ENCODE data around the gene PTPRQ.
A peak's percentile ranks its signal among the peaks of the same experiment; 100 is the strongest.
"Not testable (repeated sequence)": the region's sequence is repeated elsewhere in the genome, so short reads cannot be mapped to it uniquely, and the experiment has no call there.

PTPRQ gene

DNA sequence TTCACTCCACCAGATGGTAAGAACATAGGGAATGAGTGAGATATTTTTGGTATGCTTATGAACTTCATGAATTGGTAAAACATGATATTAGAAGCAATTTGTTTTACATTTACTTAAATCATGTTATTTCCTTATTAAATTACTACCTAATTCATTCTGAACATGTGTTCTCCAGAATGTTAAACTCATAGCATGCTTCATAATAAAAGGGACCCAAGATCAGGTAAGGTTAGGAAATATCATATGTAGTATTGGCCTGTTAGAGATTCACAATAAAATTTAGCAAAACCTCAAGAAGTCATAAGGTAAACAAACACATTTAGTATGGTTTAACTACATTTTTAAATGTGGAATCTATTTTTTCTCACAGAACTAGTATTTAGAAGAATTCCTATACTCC, 28.2 kb downstream of the PTPRQ start:
- DNase-seq: no peak

DNA sequence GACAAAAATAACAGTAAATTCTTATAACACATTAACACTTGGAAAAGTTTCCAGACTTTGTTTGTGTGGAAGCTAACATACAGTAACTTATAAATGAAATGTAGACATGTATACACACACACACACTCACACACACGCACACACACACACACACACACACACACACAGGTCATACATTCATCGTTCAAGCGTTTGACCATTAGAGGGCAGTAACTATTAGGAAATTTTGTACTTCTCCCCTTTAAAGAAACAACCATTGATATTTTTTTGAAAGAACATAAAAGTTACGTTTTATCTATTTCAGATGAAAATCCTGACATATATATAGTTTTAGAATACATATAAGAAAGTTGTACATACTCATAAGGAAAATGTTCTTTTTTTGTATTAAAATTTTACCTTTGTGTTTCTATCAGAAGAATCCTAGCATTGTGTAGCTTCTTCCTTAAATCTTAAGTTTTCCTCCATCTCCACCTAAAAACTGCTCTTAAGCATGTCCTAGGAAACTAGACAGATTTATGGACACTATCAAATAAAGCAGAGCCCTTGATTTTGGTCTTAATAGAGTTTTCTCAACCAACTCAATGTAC, 29.0 kb downstream of the PTPRQ start:
- DNase-seq: peak in 1 of 2 experiments; percentile 44

DNA sequence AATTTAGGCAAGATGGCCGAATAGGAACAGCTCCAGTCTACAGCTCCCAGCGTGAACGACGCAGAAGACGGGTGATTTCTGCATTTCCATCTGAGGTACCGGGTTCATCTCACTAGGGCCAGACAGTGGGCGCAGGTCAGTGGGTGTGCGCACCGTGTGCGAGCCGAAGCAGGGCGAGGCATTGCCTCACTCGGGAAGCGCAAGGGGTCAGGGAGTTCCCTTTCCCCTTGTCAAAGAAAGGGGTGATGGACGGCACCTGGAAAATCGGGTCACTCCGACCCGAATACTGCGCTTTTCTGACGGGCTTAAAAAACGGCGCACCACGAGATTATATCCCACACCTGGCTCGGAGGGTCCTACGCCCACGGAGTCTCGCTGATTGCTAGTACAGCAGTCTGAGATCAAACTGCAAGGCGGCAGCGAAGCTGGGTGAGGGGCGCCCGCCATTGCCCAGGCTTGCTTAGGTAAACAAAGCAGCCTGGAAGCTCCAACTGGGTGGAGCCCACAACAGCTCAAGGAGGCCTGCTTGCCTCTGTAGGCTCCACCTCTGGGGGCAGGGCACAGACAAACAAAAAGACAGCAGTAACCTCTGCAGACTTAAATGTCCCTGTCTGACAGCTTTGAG, 33.6 kb downstream of the PTPRQ start:
- not testable (repeated sequence) for DNase-seq

DNA sequence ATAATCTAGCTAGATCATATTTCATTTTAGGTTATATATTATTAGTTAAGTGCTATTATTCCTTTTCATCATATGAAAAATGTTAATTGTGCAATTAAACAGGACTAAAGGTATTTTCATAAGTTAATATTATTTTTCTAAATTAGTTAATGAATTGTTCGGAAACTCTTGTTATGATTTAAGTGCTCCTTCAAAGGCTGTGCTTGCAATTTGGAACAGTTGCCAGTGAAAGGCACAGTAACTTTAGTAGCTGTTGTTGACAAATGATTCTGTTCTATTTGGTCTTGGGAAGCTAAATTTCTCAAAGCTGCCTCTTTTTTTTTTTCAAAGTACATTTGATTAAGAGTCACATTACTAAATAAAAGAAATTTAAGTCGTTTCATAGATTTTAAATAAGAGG, 40.7 kb downstream of the PTPRQ start:
- DNase-seq: no peak

DNA sequence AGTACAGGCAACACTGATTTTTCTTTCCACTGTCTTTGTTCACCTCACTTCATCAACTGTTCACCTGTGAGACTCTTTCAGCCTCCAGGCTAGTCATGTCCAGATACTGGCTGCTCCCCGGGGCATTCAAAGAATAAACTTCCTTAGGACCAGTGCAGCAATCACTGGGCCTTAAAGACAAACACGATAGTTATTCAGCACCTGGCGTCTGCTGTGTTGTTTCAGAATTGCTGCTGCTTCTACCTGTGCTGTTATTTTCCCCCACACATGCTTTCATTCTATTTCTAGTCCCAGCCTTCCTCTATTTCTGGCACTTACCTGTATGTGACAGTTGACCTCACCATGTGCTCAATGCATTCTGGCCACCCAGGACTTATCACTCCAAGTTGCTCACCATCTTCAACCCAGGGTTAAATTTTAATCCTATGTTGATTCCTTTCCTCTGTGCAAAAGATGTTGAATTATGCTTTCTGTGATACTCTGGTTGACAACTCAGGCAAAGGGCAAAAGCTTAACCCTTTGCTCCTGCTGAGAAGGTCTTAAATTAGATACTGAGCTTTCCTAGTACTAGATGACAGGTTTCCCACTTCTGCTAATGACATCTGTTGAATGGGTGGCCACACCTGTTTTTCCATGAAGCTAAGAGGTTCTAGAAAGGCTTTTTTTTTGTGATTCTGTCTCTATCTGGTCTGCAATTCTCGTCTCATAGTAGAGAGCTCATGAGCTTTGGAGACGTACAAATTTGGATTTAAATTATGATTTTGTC, 41.4 kb downstream of the PTPRQ start:
- no peak for DNase-seq

DNA sequence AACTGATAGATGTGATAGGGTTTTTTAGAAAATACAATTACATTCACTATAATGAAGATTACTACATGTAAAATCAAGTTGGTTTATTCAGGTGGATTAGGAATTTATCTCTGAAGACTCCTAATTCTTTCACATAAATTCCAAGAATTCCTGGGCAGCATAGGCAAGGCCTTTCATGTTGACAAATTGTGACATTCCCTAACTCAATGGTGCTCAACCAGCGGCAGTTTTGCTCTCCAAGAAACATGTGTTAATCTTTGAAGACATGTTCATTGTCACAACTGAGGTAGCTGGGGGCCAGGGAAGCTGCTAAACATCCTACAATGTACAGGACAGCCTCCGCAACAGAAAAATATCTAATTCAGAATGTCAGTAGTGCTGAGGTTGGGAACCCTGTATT, 46.3 kb downstream of the PTPRQ start:
- no peak for DNase-seq

DNA sequence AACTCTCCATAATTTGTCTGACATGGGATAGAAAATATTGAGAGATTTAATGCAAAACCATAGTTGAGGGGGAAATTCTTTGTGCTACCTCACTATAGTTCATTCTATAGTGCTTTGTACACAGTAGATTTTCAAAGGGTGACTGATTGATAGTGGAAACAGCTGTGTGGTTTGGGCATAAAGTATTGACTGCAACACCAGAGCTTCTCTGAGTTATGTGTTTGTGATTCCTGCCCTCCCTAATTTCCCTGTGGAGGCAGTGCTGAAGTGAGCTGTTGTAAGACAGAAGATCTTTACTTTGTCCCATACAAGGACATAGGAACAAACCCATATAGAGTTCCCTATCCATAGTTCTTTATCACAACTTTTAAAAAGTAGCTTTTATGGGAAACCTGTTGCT, 47.1 kb downstream of the PTPRQ start:
- no peak for DNase-seq

DNA sequence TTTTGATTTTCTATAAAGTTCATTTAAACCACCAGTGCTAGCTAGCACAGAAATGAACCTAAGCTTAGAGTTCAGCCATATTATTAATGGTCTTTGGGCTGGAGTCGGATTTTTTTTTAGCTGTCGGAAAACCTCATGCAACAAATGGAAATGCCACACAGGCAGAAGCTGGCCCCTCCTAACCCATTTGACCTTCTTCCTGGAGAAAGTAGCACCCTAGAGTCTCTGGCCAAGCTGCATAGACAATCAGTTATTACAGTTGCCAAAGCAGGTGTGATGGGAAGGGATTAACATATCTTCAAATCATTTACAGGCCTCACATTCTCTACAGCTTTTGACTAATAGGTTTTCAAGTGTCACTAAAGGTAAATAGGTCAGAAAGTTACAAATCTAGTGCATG, 49.4 kb downstream of the PTPRQ start:
- peak in 1 of 2 experiments; percentile 3 for DNase-seq

DNA sequence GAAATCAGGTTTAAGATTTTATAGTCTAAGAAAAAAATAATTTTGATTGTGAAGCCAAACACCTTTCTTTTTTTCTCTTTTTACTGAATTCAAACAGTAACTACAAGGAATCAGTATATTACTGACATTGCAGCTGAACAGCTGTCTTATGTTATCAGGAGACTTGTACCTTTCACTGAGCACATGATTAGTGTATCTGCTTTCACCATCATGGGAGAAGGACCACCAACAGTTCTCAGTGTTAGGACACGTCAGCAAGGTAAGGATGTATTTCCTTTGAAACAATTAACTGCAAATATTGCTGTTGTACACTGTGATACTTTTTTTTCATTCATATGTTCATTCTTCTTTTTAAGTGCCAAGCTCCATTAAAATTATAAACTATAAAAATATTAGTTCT, 50.8 kb downstream of the PTPRQ start:
- DNase-seq: no peak

DNA sequence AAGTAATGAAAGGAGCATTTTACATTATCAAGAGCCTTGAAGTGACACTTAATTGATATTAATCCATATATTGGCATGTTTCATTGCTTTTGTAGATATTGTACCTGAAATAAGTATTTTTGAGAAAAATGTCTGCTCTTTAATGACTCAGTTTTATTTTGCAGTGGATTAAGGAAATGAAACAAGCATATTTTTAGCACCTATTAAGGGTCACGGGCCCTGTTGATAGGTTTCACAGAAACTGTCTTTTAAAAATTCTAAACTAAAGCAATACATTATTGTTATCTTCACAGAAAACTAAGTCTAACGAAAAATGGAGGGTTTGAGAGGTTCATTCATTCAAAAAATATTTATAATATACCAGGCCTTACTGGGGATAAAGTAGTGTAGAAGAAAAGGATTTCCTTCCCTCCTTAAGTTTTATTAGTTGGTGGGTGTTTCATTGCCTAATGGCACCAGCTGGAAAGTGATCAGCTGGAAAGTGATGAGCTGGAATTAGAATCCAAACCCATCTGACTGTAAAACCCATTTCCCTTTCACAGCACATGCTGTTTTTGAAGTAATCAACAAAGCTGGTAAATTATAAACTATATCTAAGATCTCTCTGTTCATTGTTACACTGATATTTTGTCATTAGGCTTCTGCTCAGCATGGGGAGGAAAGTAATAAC, 54.2 kb downstream of the PTPRQ start:
- no peak for DNase-seq

DNA sequence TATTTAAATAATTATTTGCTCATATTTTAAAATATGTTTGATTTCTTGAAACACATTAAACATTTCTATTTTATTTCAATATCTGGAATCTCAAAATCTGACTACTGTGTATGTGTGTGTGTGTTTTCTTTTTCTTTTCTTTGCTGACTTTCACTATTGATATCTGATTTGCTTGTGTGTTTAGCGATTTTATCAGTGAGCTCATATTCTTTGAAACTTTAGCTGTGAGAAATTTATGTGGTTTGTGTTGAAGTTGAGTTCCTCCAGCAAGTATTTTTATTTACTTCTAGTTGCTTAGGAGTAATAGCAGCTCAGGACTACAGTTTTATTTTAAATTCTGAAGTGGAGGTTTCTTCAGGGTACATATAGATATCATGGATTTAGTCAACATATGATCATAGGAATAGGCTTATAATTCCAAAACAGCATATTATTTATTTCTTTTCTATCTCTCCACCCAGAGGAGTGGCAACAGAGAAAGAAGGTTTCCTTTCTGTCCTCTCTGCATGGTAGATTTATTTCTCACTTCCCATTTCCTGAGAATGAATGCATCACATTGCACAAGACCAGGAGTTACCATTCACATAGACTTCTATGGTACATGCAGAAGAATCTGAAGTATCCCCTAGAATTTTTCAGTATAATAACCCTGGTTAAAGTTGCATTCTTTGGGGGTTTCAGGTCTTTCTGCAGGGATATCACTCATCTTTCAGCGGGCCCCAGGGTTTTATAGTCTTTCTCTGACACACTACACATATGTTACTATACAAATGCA, 60.5 kb downstream of the PTPRQ start:
- DNase-seq: no peak

DNA sequence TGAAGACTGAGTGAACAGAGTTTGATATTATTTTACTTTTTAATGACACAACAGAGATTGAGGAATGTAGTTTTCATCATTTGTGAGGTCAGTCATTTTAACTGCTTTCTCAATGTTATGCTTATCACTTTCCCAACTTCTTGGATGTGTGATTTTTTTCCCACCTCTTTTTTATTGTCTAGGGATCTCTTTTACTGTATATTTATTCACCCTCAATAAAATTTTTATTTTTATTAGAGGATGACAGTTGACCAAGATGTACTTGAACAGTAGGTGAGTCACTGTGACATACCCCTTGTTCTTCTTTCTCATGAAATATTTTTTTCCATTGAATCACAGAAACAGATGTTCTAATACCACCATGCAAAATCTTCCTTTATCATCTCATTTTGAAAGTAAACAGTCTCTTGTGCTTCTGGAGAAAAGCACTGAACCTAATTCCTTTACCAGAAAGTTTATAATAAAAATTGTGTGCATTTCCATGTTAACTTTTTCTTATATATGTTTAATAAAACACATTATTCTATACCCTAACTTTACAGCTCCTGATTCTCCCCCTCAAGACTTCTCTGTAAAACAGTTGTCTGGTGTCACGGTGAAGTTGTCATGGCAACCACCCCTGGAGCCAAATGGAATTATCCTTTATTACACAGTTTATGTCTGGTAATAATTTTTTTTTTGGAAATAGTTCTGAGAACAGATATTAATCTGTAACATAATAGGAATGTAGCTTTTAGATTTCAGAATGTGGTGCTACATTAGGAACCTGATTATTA, 65.9 kb downstream of the PTPRQ start:
- peak in 1 of 2 experiments; percentile 21 for DNase-seq

DNA sequence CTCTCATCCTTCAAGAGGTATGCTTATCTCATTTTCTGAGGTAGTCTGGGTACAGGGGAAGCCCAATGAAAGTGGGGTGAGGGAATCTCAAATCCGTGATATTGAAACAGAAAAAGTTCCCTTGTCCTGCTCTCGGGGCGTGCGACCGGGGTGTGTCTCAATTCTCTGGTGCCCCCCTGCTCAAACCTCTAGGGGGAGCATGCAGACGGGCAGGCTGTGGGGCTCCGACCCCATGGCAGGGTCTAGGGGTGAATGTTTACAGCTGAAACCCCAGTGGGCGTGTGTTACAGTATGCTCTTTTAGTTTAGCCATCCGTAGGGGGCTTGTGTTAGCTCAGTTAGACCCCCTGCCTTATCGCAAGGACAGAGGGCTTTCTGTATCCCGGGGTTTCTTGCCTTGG, 68.7 kb downstream of the PTPRQ start:
- DNase-seq: no peak

DNA sequence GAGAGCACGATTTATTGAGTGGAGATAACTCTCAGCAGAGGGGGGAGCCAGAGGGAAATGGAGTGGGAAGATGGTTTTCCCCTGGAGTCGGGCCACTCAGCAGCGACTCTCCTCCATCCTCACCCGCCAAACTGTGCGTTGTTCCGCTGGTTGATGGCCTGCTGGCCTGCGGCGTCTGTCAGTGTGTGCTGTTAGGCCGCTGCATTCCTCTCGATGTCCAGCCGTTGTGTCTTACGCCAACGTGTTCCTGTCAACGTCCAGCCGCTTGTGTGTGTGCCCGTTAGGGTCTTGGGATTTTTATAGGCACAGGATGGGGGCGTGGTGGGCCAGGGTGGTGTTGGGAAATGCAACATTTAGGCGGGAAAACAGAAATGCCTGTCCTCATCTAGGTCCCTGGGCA, 69.2 kb downstream of the PTPRQ start:
- DNase-seq: no peak

DNA sequence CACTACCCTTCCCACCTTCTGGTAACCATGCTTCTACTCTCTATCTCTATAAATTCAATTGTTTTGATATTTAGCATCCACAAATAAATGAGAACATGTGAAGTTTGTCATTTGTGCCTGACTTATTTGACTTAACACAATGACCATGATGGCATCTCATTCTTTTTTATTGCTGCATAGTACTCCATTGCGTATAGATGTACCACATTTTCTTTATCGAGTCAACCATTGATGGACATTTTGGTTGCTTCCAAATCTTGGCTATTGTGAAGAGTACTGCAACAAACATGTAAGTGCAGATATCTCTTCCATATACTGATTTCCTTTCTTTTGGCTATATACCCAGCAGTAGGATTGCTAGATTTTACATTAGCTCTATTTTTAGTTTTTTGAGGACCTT, 73.6 kb downstream of the PTPRQ start:
- DNase-seq: no peak

DNA sequence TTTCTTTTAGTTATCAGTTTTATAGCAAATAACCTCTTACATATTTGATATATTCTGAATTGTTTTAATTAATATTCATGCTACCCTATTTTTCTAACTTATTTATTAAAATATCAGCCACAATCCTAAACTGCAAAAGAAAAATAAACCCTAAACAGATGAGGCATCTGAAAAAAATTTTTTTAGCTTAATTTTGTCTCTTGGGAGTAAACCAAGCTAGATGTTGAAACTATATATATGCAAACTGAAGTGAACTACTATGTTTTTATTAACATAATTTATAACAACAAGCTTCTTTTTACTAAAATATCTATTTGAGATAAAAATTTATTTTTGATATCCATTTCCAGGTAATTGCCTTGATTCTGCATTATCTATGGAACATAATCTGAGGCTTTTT, 87.6 kb downstream of the PTPRQ start:
- DNase-seq: no peak

DNA sequence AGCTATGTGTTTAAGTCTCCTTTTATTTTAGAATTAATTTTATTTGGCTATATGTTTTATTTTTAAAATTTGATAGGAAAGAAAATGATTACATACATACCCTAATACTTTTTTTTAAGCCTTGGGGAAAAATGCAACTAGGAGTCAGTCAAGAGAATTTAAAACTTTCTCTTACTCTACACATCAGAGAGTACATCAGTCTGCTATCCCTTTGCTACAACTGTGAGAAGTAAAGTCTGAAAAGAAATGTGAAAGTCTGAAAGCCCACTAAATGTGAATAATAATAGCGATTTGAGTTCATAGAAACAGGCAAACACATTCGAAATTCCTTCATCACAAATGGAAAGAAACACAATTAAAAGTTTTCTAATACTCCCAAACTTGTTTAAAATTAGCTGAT, 95.0 kb downstream of the PTPRQ start:
- no peak for DNase-seq

DNA sequence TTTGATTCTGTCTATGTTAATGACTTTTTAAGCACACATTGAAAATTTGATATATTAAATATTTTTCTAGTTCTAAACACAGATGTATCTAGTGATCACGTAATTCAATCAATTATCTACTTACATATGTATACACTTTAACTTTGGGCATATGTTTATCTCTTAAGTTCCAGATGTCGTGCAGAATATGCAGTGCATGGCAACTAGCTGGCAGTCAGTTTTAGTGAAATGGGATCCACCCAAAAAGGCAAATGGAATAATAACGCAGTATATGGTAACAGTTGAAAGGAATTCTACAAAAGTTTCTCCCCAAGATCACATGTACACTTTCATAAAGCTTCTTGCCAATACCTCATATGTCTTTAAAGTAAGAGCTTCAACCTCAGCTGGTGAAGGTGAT, 105.3 kb downstream of the PTPRQ start:
- DNase-seq: peak; percentile 1 to 38

DNA sequence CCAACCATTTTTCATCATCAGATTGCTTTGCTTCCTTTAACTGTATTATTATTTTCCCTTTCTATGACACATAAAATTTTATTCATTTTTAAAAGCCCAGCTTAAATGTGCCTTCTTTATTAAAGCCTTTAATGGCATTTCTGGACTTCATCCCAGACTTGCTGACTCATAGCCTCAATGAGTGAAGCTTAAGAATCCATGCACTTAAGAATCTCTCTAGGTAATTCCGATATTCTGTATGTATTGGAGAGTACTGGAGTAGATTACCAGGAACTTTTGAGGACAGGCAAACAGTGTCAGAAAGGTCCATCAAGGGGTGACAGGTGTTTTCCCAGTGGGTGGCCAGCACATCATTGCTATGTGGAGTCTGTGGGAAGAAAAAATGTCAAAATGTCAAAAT, 107.9 kb downstream of the PTPRQ start:
- peak; percentile 38 to 67 for DNase-seq

DNA sequence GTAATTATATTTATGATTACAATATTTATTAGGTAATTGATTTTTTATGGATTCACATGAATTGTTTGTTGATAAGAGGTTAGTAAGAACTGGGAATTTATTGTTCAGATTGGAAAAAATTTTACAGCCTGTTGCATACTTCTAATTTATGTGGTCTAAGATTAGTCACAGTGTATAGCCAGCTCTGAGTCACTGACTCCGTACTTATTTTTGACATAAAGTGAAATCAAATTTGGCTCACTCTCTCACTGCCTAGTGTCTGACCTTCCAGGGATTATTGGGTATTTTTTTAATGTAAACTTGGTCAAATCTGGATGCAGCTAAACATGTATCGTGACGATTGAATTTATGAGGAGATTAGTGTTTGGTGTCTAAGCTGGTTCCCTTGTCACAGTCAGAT, 109.3 kb downstream of the PTPRQ start:
- DNase-seq: no peak

DNA sequence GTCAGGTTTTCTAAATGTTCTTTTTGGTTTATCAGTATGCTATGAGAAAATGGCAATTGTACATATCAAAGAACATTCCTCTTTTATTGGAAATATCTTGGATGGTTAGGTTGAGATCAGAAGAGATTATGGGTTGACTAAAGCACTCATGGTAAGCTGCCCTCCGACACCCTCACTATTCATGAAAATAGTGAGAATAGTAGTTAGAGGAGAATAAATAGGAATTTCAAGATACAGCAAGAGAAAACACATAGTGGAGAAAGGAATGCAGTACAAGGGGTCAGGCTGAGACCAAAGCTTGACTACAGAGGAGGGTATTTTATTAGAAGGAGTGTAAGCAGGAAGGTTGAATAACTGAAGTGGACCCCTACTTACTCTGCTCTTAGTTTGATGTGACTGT, 112.5 kb downstream of the PTPRQ start:
- DNase-seq: no peak

DNA sequence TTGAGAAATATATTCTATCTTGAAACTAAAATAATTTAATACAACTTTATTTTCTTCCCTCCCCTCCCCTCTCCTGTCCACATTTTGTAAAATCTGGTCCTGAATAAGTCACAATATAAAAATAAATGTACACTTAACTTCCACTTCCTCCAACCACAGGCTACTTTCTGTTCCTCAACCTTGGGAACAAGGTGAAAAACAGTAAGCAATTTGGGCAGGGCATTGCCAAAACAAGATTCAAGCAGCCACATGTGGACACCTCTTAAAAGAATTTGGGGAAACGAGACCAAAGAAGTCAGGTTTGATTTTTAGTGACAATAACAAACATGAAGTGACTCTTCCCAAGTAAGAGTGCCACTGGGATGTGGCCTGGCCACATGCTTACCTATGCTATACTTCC, 115.7 kb downstream of the PTPRQ start:
- DNase-seq: no peak

Measured in NCI-H524 (cell line).